Measurements from ENCODE around the gene TGFB1I1. TPM values are rescaled to one million over a fixed set of nuclear protein-coding genes. Genes with fewer than 3 reads are reported as not detected.

The TGFB1I1 gene
- total RNA-seq, 1 experiment from 2014 or later, result 4.3 TPM

DNA sequence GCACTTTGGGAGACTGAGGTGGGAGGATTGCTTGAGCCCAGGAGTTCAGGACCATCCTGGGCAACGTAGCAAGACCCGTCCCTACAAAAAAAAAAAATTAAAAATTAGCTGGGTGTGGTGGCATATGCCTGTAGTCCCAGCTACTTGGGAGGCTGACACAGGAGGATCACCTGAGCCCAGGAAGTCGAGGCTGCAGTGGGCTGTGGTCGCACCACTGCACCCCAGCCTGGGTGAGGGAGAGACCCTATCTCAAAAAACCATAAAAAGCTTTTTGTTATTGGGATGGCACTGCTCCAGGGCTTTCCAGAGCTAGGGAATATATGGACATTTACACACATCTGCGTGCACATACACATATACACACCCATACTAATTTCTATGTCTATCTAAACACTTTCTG, 20.8 kb upstream of the TGFB1I1 start (continued):
- TF ChIP-seq, protein P1, sequence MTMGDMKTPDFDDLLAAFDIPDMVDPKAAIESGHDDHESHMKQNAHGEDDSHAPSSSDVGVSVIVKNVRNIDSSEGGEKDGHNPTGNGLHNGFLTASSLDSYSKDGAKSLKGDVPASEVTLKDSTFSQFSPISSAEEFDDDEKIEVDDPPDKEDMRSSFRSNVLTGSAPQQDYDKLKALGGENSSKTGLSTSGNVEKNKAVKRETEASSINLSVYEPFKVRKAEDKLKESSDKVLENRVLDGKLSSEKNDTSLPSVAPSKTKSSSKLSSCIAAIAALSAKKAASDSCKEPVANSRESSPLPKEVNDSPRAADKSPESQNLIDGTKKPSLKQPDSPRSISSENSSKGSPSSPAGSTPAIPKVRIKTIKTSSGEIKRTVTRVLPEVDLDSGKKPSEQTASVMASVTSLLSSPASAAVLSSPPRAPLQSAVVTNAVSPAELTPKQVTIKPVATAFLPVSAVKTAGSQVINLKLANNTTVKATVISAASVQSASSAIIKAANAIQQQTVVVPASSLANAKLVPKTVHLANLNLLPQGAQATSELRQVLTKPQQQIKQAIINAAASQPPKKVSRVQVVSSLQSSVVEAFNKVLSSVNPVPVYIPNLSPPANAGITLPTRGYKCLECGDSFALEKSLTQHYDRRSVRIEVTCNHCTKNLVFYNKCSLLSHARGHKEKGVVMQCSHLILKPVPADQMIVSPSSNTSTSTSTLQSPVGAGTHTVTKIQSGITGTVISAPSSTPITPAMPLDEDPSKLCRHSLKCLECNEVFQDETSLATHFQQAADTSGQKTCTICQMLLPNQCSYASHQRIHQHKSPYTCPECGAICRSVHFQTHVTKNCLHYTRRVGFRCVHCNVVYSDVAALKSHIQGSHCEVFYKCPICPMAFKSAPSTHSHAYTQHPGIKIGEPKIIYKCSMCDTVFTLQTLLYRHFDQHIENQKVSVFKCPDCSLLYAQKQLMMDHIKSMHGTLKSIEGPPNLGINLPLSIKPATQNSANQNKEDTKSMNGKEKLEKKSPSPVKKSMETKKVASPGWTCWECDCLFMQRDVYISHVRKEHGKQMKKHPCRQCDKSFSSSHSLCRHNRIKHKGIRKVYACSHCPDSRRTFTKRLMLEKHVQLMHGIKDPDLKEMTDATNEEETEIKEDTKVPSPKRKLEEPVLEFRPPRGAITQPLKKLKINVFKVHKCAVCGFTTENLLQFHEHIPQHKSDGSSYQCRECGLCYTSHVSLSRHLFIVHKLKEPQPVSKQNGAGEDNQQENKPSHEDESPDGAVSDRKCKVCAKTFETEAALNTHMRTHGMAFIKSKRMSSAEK (CRISPR knock-in tag; IDR thresholded peaks at IDR 0.05; ENCODE audit: borderline replicate concordance), result no peak
- TF ChIP-seq, protein P2, sequence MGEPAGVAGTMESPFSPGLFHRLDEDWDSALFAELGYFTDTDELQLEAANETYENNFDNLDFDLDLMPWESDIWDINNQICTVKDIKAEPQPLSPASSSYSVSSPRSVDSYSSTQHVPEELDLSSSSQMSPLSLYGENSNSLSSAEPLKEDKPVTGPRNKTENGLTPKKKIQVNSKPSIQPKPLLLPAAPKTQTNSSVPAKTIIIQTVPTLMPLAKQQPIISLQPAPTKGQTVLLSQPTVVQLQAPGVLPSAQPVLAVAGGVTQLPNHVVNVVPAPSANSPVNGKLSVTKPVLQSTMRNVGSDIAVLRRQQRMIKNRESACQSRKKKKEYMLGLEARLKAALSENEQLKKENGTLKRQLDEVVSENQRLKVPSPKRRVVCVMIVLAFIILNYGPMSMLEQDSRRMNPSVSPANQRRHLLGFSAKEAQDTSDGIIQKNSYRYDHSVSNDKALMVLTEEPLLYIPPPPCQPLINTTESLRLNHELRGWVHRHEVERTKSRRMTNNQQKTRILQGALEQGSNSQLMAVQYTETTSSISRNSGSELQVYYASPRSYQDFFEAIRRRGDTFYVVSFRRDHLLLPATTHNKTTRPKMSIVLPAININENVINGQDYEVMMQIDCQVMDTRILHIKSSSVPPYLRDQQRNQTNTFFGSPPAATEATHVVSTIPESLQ (CRISPR knock-in tag; IDR thresholded peaks at IDR 0.05), result no peak

DNA sequence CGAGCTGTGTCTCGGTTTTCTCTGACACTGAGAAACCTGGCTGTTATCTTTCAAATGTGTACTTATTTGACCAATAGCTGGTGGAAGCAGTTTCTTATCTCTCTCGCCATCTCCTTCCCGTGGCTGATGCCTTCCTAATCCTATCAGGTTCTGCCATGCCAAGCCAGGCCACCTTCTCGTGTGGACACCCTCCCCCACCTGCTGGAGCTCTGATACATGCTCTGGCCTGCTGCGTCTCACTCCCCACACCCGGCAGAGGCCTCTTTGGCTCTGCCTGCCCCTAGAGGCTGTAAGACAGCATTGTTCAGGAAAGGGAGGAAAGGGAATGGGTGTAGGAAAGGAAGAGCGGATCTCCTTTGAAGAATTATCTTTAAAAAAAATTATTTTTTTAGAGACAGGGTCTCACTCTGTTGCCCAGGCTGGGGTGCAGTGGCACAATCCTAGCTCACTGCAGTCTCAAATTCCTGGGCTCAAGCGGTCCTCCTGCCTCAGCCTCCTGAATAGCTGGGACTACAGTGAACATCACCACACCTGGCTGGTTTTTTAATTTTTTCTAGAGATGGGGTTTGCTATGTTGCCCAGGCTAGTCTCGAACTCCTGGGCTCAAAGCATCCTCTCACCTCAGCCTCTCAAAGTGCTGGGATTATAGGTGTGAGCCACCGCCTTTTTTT, 20.1 kb upstream of the TGFB1I1 start:
- no peak overlapping the region for H3K4me3 Mint-ChIP-seq
- H3K9me3 Mint-ChIP-seq, result no peaks in the 10 kb centered on the region
- DNase-seq (ENCODE audit: low spot score), result peak; percentile 61
- 0 out of 2 replicates have a peak overlapping the region, but pooled peaks have one; percentile 51 for H3K27ac Mint-ChIP-seq
- peak; percentile 86 for ATAC-seq
- TF ChIP-seq, protein P3, sequence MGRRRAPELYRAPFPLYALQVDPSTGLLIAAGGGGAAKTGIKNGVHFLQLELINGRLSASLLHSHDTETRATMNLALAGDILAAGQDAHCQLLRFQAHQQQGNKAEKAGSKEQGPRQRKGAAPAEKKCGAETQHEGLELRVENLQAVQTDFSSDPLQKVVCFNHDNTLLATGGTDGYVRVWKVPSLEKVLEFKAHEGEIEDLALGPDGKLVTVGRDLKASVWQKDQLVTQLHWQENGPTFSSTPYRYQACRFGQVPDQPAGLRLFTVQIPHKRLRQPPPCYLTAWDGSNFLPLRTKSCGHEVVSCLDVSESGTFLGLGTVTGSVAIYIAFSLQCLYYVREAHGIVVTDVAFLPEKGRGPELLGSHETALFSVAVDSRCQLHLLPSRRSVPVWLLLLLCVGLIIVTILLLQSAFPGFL (CRISPR knock-in tag; IDR thresholded peaks at IDR 0.05; ENCODE audit: borderline replicate concordance), result no peak
- 0 out of 2 replicates have a peak, but pooled peaks have one; percentile 41 for TF ChIP-seq ZNF121 (CRISPR knock-in tag; IDR thresholded peaks at IDR 0.05)
- TF ChIP-seq, protein P4, sequence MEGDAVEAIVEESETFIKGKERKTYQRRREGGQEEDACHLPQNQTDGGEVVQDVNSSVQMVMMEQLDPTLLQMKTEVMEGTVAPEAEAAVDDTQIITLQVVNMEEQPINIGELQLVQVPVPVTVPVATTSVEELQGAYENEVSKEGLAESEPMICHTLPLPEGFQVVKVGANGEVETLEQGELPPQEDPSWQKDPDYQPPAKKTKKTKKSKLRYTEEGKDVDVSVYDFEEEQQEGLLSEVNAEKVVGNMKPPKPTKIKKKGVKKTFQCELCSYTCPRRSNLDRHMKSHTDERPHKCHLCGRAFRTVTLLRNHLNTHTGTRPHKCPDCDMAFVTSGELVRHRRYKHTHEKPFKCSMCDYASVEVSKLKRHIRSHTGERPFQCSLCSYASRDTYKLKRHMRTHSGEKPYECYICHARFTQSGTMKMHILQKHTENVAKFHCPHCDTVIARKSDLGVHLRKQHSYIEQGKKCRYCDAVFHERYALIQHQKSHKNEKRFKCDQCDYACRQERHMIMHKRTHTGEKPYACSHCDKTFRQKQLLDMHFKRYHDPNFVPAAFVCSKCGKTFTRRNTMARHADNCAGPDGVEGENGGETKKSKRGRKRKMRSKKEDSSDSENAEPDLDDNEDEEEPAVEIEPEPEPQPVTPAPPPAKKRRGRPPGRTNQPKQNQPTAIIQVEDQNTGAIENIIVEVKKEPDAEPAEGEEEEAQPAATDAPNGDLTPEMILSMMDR (IDR thresholded peaks at IDR 0.05), result peak; percentile 50; the same call in 1 of the 2 replicates
- ChIA-PET CTCF (interaction anchor here (0.6 to 12.2 kb wide), 24 partner anchors 8 to 498 kb away, joined by 3 to 221 read pairs (median 5); partner anchors contain the start of genes AHSP, ARMC5, HSD3B7 and PYCARD), POLR2A (interaction anchor here (0.7 to 0.8 kb wide), 2 partner anchors 257 to 271 kb away, joined by 4 to 5 read pairs; no protein-coding TSS in a partner anchor)
- H3K36me3 Mint-ChIP-seq, result no peaks in the 10 kb centered on the region
- peaks cover 41% of the 10 kb centered on the region for H3K4me1 Mint-ChIP-seq
- no peaks in the 10 kb centered on the region for H3K27me3 Mint-ChIP-seq (ENCODE audit: low read depth)

DNA sequence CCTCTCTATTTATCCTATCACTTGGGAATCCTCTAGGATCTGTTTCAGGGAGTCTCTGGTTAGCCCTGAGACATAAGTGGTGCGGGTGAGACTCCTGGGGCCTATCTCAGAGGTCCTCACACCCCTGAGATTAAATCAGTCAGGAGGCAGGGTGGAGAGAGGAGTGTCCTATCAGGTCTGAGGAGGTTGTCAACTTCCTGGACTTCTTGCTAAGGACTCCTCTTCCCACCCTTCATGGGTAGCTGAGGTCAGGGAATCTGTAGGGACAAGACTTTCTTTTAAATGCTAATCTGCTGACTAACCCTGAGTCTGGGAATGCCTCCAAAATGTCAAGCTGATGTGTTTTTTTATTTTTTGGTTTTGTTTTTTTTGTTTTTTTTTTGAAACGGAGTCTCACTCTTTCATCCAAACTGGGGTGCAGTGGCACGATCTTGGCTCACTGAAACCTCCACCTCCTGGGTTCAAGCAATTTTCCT, 19.3 kb upstream of the TGFB1I1 start:
- no peaks in the 10 kb centered on the region for H3K36me3 Mint-ChIP-seq
- no peaks in the 10 kb centered on the region for H3K27me3 Mint-ChIP-seq (ENCODE audit: low read depth)
- POLR2A ChIA-PET, result interaction anchor here (0.7 kb wide), 1 partner anchor 257 kb away, joined by 4 read pairs; no protein-coding TSS in a partner anchor
- peaks cover 45% of the 10 kb centered on the region for H3K4me1 Mint-ChIP-seq
- H3K9me3 Mint-ChIP-seq, result no peaks in the 10 kb centered on the region
- CTCF ChIA-PET, result interaction anchor here (0.6 to 12.2 kb wide), 10 partner anchors 7 to 456 kb away, joined by 3 to 221 read pairs (median 6); partner anchors contain the start of genes ARMC5, PYDC1, SLC5A2 and TGFB1I1
- peak overlapping the region; percentile 14; the same call in 1 of the 2 replicates for H3K4me3 Mint-ChIP-seq
- H3K27ac Mint-ChIP-seq, result no peak overlapping the region; the same call in 1 of the 2 replicates
- ATAC-seq (no peak), DNase-seq (ENCODE audit: low spot score) (no peak)
- TF ChIP-seq, protein P5, sequence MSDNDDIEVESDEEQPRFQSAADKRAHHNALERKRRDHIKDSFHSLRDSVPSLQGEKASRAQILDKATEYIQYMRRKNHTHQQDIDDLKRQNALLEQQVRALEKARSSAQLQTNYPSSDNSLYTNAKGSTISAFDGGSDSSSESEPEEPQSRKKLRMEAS (CRISPR knock-in tag; IDR thresholded peaks at IDR 0.05), result no peak
- TF ChIP-seq, protein P2 (CRISPR knock-in tag; IDR thresholded peaks at IDR 0.05), result no peak
- TF ChIP-seq, protein P6, sequence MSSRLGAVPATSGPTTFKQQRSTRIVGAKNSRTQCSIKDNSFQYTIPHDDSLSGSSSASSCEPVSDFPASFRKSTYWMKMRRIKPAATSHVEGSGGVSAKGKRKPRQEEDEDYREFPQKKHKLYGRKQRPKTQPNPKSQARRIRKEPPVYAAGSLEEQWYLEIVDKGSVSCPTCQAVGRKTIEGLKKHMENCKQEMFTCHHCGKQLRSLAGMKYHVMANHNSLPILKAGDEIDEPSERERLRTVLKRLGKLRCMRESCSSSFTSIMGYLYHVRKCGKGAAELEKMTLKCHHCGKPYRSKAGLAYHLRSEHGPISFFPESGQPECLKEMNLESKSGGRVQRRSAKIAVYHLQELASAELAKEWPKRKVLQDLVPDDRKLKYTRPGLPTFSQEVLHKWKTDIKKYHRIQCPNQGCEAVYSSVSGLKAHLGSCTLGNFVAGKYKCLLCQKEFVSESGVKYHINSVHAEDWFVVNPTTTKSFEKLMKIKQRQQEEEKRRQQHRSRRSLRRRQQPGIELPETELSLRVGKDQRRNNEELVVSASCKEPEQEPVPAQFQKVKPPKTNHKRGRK (CRISPR knock-in tag; IDR thresholded peaks at IDR 0.05; ENCODE audit: borderline replicate concordance), result no peak
- no peak for TF ChIP-seq TEAD4 (CRISPR knock-in tag; IDR thresholded peaks at IDR 0.05)
- no peak for TF ChIP-seq ZNF671 (CRISPR knock-in tag; IDR thresholded peaks at IDR 0.05)
- TF ChIP-seq, protein P7, sequence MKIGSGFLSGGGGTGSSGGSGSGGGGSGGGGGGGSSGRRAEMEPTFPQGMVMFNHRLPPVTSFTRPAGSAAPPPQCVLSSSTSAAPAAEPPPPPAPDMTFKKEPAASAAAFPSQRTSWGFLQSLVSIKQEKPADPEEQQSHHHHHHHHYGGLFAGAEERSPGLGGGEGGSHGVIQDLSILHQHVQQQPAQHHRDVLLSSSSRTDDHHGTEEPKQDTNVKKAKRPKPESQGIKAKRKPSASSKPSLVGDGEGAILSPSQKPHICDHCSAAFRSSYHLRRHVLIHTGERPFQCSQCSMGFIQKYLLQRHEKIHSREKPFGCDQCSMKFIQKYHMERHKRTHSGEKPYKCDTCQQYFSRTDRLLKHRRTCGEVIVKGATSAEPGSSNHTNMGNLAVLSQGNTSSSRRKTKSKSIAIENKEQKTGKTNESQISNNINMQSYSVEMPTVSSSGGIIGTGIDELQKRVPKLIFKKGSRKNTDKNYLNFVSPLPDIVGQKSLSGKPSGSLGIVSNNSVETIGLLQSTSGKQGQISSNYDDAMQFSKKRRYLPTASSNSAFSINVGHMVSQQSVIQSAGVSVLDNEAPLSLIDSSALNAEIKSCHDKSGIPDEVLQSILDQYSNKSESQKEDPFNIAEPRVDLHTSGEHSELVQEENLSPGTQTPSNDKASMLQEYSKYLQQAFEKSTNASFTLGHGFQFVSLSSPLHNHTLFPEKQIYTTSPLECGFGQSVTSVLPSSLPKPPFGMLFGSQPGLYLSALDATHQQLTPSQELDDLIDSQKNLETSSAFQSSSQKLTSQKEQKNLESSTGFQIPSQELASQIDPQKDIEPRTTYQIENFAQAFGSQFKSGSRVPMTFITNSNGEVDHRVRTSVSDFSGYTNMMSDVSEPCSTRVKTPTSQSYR (CRISPR knock-in tag; IDR thresholded peaks at IDR 0.05), result no peak
- TF ChIP-seq, protein P8, sequence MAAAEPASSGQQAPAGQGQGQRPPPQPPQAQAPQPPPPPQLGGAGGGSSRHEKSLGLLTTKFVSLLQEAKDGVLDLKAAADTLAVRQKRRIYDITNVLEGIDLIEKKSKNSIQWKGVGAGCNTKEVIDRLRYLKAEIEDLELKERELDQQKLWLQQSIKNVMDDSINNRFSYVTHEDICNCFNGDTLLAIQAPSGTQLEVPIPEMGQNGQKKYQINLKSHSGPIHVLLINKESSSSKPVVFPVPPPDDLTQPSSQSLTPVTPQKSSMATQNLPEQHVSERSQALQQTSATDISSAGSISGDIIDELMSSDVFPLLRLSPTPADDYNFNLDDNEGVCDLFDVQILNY (CRISPR knock-in tag; IDR thresholded peaks at IDR 0.05), result no peak
- no peak for TF ChIP-seq MYBL2 (CRISPR knock-in tag; IDR thresholded peaks at IDR 0.05)

Measured in WTC11 (cell line).